GM10266 (cell line): ENCODE results near the gene ARHGAP42.

Experiments
- DNase-seq: peaks from one replicate; pipeline ENCODE4 v3.0.0; 2012; ENCODE audit errors: extremely low spot score
- CTCF ChIP-seq: IDR thresholded peaks from 2 replicates; pipeline ENCODE4 v1.5.1; 2012; ENCODE audit warnings: mild to moderate bottlenecking, low read depth; ENCODE audit not compliant: control insufficient read depth, insufficient read depth; ENCODE audit errors: missing control alignments

Gene ARHGAP42

GRCh38 chr11:100734743-100735527 lies 47.8 kb downstream of the ARHGAP42 start:
- no peak for TF ChIP-seq CTCF
- DNase-seq = no peak

GRCh38 chr11:100735949-100736675 lies 49.0 kb downstream of the ARHGAP42 start:
- no peak for TF ChIP-seq CTCF
- DNase-seq = no peak

GRCh38 chr11:100738701-100739270 lies 51.7 kb downstream of the ARHGAP42 start:
- DNase-seq = no peak
- no peak for TF ChIP-seq CTCF

- TF ChIP-seq CTCF = no peak
- no peak for DNase-seq
Observed at GRCh38 chr11:100739666-100740065, 52.6 kb downstream of the ARHGAP42 start.

GRCh38 chr11:100740440-100740839 lies 53.4 kb downstream of the ARHGAP42 start:
- TF ChIP-seq CTCF = no peak
- no peak for DNase-seq

GRCh38 chr11:100741866-100742625 lies 55.0 kb downstream of the ARHGAP42 start:
- no peak for TF ChIP-seq CTCF
- DNase-seq = no peak
